ENCODE results near the gene TBC1D16. TPM values are rescaled to one million over a fixed set of nuclear protein-coding genes. Genes with fewer than 3 reads are reported as not detected.

TBC1D16 gene
- total and polyA plus RNA-seq, 4 donors = 16.7 to 38.8 (median 31.1) TPM

GRCh38 chr17:79888811-79889634 lies 146.6 kb downstream of the TBC1D16 start:
- H3K27ac ChIP-seq (ENCODE audit: low read depth, low read length) = no peak overlapping the region
- H3K9me3 ChIP-seq (ENCODE audit: control insufficient read depth, insufficient read depth, low read length) = no peaks in the 10 kb centered on the region
- no peaks in the 10 kb centered on the region for H3K27me3 ChIP-seq (ENCODE audit: control insufficient read depth, insufficient read depth, low read length)
- WGBS (ENCODE audit: insufficient coverage) = 85% methylated on average over 21 of the region's 22 CpGs
- H3K4me3 ChIP-seq (ENCODE audit: low read depth, low read length) = no peak overlapping the region
- H3K4me1 ChIP-seq (ENCODE audit: control insufficient read depth, insufficient read depth, low read length) = peaks cover 12% of the 10 kb centered on the region
- DNase-seq (ENCODE audit: low read depth in 4 of 6, low spot score in 6 of 6) = no peak
- H3K36me3 ChIP-seq (ENCODE audit: control insufficient read depth, insufficient read depth, low read length) = no peaks in the 10 kb centered on the region

DNA sequence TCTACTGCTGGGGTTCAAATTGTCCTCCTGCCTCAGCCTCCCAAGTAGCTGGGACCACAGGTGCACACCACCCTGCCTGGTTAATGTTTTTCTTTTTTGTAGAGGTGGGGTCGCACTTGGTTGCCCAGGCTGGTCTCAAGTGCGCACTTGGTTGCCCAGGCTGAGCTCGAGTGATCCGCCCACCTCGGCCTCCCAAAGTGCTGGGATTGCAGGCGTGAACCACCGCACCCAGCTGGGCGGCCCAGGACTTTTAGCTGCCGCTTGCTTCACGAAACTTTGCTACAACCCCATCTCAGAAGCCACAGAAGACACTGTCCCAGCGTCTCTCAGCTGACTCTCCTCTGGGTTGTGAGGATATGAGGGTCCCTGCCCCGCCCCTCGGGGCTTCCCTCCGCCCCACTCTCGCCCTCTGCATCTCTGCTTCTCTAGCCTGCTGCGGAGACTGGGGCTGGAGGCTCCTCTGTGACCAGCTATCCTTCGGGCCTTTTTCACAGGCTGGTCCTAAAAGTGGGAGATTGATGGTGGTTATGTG lies 147.6 kb downstream of the TBC1D16 start:
- no peaks in the 10 kb centered on the region for H3K36me3 ChIP-seq (ENCODE audit: control insufficient read depth, insufficient read depth, low read length)
- no peaks in the 10 kb centered on the region for H3K27me3 ChIP-seq (ENCODE audit: control insufficient read depth, insufficient read depth, low read length)
- H3K27ac ChIP-seq (ENCODE audit: low read depth, low read length) = no peak overlapping the region
- H3K4me3 ChIP-seq (ENCODE audit: low read depth, low read length) = no peak overlapping the region
- H3K4me1 ChIP-seq (ENCODE audit: control insufficient read depth, insufficient read depth, low read length) = peaks cover 12% of the 10 kb centered on the region
- H3K9me3 ChIP-seq (ENCODE audit: control insufficient read depth, insufficient read depth, low read length) = no peaks in the 10 kb centered on the region
- 94% methylated on average over 14 of the region's 17 CpGs for WGBS (ENCODE audit: insufficient coverage)
- no peak for DNase-seq (ENCODE audit: low read depth in 4 of 6, low spot score in 6 of 6)

- Histone ChIP-seq H3K36me3 (ENCODE audit: control insufficient read depth, insufficient read depth, low read length) (no peaks in the 10 kb centered on the region), H3K27ac (ENCODE audit: low read depth, low read length) (no peak overlapping the region), H3K4me3 (ENCODE audit: low read depth, low read length) (no peak overlapping the region), H3K4me1 (ENCODE audit: control insufficient read depth, insufficient read depth, low read length) (peaks cover 12% of the 10 kb centered on the region), H3K27me3 (ENCODE audit: control insufficient read depth, insufficient read depth, low read length) (no peaks in the 10 kb centered on the region), H3K9me3 (ENCODE audit: control insufficient read depth, insufficient read depth, low read length) (no peaks in the 10 kb centered on the region)
- no peak for DNase-seq (ENCODE audit: low read depth in 4 of 6, low spot score in 6 of 6)
- 93% methylated on average over 8 of the region's 14 CpGs for WGBS (ENCODE audit: insufficient coverage)
Measured at GRCh38 chr17:79887451-79887991, 148.2 kb downstream of the TBC1D16 start.

GRCh38 chr17:79883202-79883601 lies 152.5 kb downstream of the TBC1D16 start:
- H3K4me3 ChIP-seq (ENCODE audit: low read depth, low read length) = no peak overlapping the region
- no peaks in the 10 kb centered on the region for H3K9me3 ChIP-seq (ENCODE audit: control insufficient read depth, insufficient read depth, low read length)
- 51% methylated on average over 3 of the region's 7 CpGs for WGBS (ENCODE audit: insufficient coverage)
- DNase-seq (ENCODE audit: low read depth in 4 of 6, low spot score in 6 of 6) = no peak
- H3K36me3 ChIP-seq (ENCODE audit: control insufficient read depth, insufficient read depth, low read length) = no peaks in the 10 kb centered on the region
- H3K27me3 ChIP-seq (ENCODE audit: control insufficient read depth, insufficient read depth, low read length) = no peaks in the 10 kb centered on the region
- no peak overlapping the region for H3K27ac ChIP-seq (ENCODE audit: low read depth, low read length)
- peaks cover 2% of the 10 kb centered on the region for H3K4me1 ChIP-seq (ENCODE audit: control insufficient read depth, insufficient read depth, low read length)

Other genes starting within 250 kb of the TBC1D16 start
- gene CBX8, start 238.8 kb downstream of the TBC1D16 start, total RNA-seq = 1 to 10 TPM; 3.6 to 9.3 TPM
- gene CBX8, start 238.8 kb downstream of the TBC1D16 start, polyA plus RNA-seq (ENCODE audit: insufficient read length in 2 of 2) = 10 to 100 TPM; 13.6 to 14.4 TPM
- gene CBX4, start 196.4 kb downstream of the TBC1D16 start, total RNA-seq = 10 to 100 TPM; 16.2 to 16.7 TPM
- gene CBX4, start 196.4 kb downstream of the TBC1D16 start, polyA plus RNA-seq (ENCODE audit: insufficient read length in 2 of 2) = 10 to 100 TPM; 44.5 to 46.8 TPM
- gene CCDC40, start 770 bp upstream of the TBC1D16 start, total RNA-seq = 10 to 100 TPM in 1 of 2 donors, 1 to 10 TPM in 1; 6.9 to 19.7 TPM
- gene CCDC40, start 770 bp upstream of the TBC1D16 start, polyA plus RNA-seq (ENCODE audit: insufficient read length in 2 of 2) = 10 to 100 TPM; 24.7 to 34.6 TPM
- gene GAA, start 65.7 kb upstream of the TBC1D16 start, total RNA-seq = 10 to 100 TPM; 13.3 to 21.9 TPM
- gene GAA, start 65.7 kb upstream of the TBC1D16 start, polyA plus RNA-seq (ENCODE audit: insufficient read length in 2 of 2) = 10 to 100 TPM; 51.1 to 58.1 TPM
- gene EIF4A3, start 111.3 kb upstream of the TBC1D16 start, total RNA-seq = 100 to 1,000 TPM in 1 of 2 donors, 10 to 100 TPM in 1; 63.4 to 107 TPM
- gene EIF4A3, start 111.3 kb upstream of the TBC1D16 start, polyA plus RNA-seq (ENCODE audit: insufficient read length in 2 of 2) = 10 to 100 TPM; 97.5 to 98.2 TPM
- gene CARD14, start 134.2 kb upstream of the TBC1D16 start, total RNA-seq = under 1 TPM; 0.28 to 0.50 TPM
- 1 to 10 TPM; 1.3 to 3.1 TPM for gene CARD14, start 134.2 kb upstream of the TBC1D16 start, polyA plus RNA-seq (ENCODE audit: insufficient read length in 2 of 2)
- gene SGSH, start 184.5 kb upstream of the TBC1D16 start, total RNA-seq = 10 to 100 TPM in 1 of 2 donors, 1 to 10 TPM in 1; 6.5 to 22.9 TPM
- 10 to 100 TPM; 23.0 to 37.3 TPM for gene SGSH, start 184.5 kb upstream of the TBC1D16 start, polyA plus RNA-seq (ENCODE audit: insufficient read length in 2 of 2)
- 10 to 100 TPM; 19.2 to 25.1 TPM for gene SLC26A11, start 184.6 kb upstream of the TBC1D16 start, total RNA-seq
- gene SLC26A11, start 184.6 kb upstream of the TBC1D16 start, polyA plus RNA-seq (ENCODE audit: insufficient read length in 2 of 2) = 10 to 100 TPM; 43.1 to 61.7 TPM
- 10 to 100 TPM; 45.1 to 69.4 TPM for gene RNF213, start 225.0 kb upstream of the TBC1D16 start, total RNA-seq
- gene RNF213, start 225.0 kb upstream of the TBC1D16 start, polyA plus RNA-seq (ENCODE audit: insufficient read length in 2 of 2) = 10 to 100 TPM; 49.3 to 78.3 TPM

Measured in spinal cord (tissue), 10 donors.